ENCODE measurements around the gene C12orf42.

DNA sequence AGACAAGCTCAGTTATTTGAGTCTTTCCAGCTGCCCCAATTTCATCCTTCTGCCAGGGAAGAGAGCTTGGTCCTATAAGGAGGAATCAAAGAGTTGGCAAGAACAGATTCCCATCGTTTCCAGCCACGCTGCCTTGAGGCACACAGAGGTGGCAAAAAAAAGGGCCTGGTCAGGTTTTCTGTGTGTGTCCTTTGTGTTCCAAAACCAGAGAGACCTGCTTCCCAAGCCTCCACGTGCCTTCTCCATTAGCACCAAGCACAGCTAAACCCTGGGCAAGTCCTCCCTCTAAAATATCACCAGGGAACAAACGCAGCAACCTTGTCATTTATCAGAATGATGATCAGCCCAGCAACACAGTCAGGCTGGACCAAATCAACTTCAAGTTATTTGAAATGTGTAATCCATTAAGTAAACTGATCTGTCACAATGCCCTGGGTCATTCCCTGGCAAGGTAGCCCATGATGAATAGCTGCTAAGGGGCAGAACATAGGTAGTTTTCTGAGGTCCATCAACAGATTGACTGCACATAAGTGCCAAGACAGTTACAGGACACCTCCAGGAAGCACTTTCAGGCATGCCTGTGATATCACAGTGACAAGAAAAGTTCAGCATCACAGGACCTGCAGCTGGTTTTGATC, 28.6 kb upstream of the C12orf42 start:
- TF ChIP-seq GATA1 (IDR thresholded peaks at IDR 0.05; ENCODE audit: low read depth, low read length): no peak
- TF ChIP-seq POLR2A (IDR thresholded peaks at IDR 0.05; ENCODE audit: low read length): no peak

Measured in erythroblast (primary cell).